GM18519 (cell line): ENCODE measurements around the gene ELANE.
"Not testable (repeated sequence)": the region's sequence is repeated elsewhere in the genome, so short reads cannot be mapped to it uniquely, and the experiment has no call there.

ENCODE experiments used
- ATAC-seq: cut with Tn5 transposase; IDR thresholded peaks from one replicate; pipeline ENCODE4 v1.9.1; 2021; ENCODE audit warnings: mild to moderate bottlenecking, moderate library complexity; ENCODE audit not compliant: unreplicated experiment, low FRiP score

The ELANE gene

DNA sequence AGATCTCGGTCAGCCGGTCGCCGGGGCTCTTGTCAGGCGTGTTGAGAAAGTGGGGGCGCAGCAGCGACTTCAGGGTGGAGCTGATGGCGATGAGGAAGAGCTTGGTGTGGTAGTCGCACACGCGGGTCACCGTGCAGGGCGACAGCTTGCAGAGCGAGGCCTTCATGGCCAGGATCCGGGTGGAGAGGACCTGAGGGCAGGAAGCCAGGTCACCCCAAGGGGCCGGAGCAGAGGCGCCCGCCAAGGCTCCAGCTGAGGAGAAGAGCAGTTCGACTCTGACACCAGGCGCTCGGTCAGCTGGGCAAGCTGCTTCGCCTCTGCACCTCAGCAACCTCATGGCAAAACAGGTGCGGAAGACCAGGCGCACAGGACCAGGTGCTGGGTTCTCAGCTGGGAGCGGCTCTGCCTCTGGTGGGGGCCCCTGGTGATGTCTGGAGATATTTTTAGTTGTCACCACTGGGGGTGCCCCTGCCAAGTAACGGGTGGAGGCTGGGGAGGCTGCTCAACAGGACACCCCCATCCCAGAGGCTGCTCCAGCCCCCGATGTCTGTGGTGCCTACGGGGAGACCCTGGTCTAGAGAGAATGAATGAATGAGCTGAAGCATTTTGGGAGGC, 23.3 kb downstream of the ELANE start:
- ATAC-seq = no peak

DNA sequence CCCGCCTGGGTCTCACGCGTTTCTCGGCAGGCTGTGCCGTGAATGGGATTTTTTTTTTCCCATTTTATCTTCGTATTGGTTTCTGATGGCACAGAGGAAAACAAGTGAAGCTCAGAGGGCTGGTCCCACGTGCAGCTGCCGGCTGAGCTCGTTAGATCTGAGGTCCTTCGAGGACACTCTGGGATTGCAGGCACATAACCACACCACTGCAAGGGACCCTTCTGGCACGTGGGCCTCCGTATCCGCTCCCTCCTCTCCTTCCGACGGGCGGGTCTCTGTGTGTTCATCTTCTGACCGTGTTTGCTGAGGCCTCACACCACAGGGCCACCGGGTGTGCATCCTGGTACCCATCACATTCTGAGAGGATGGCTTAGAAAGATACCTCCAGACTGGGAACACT, 24.0 kb downstream of the ELANE start:
- ATAC-seq = no peak

DNA sequence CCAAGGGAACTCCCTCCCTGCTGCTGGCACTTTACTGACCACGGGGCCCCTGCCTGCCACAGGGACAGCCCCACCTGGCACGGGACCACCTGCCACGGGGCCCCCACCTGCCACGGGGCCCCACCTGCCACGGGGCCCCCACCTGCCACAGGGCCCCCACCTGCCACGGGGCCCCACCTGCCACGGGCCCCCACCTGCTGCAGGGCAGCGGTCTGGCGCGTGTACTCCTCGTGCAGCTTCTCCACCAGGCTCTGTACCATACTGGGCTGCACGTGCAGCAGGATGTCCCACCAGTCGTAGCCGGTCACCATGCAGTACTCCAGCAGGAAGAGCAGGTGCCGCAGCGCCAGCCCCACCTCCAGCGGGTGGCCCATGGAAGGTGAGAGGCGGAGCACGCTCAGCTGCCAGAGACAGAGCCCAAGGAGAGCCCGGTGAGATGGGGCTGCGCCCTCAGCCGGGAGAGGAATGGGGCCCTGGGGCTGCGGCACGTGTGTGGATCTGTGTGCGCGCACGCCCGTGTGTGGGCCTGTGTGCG, 24.7 kb downstream of the ELANE start:
- no peak for ATAC-seq

DNA sequence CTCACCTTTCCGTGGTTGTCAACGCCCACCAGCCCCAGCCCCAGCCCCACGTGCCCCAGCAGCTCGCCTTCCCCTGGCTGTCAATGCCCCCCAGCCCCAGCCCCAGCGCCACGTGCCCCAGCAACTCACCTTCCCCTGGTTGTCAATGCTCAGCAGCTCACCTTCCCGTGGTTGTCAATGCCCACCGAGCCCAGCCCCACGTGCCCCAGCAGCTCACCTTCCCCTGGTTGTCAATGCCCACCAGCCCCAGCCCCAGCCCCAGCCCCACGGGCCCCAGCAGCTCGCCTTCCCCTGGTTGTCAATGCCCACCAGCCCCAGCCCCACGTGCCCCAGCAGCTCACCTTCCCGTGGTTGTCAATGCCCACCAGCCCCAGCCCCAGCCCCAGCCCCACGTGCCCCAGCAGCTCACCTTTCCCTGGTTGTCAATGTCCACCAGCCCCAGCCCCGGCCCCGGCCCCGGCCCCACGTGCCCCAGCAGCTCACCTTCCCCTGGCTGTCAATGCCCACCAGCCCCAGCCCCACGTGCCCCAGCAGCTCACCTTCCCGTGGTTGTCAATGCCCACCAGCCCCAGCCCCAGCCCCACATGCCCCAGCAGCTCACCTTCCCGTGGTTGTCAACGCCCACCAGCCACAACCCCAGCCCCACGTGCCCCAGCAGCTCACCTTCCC, 26.0 kb downstream of the ELANE start:
- not testable (repeated sequence) for ATAC-seq

DNA sequence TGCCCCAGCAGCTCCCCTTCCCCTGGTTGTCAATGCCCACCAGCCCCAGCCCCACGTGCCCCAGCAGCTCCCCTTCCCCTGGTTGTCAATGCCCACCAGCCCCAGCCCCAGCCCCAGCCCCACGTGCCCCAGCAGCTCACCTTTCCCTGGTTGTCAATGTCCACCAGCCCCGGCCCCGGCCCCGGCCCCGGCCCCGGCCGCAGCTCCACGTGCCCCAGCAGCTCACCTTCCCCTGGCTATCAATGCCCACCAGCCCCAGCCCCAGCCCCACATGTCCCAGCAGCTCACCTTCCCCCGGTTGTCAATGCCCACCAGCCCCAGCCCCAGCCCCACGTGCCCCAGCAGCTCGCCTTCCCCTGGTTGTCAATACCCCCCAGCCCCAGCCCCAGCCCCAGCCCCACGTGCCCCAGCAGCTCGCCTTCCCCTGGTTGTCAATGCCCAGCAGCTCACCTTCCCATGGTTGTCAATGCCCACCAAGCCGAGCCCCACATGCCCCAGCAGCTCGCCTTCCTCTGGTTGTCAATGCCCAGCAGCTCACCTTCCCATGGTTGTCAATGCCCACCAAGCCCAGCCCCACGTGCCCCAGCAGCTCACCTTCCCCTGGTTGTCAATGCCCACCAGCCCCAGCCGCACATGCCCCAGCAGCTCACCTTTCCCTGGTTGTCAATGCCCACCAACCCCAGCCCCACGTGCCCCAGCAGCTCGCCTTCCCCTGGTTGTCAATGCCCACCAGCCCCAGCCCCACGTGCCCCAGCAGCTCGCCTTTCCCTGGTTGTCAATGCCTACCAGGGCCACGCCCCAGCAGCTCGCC, 26.9 kb downstream of the ELANE start:
- ATAC-seq = not testable (repeated sequence)

DNA sequence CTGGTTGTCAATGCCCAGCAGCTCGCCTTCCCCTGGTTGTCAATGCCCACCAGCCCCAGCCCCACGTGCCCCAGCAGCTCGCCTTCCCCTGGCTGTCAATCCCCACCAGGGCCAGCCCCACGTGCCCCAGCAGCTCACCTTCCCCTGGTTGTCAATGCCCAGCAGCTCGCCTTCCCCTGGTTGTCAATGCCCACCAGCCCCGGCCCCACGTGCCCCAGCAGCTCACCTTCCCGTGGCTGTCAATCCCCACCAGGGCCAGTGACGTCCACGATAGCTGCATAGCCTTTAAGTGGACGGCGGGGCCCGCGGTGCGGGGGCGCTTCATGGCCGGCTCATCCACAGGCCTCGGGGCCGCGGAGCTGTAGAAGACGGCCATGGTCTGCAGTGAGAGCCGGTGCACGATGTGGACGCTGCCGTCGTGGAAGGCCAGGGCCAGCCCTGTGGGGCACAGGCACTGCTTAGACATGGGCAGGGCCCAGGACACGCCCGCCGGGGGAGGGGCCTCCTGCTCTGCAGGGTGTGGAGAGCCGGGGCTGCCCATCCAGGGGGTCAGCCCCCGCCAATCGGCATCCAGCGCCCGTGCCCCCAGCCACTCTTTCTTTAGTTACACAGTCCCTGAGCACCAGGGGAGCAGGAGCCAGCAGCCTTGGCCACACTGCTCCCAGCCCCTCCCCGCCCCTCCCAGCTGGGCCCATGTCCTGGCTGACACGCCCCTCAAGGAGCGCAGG, 27.8 kb downstream of the ELANE start:
- ATAC-seq = no peak

DNA sequence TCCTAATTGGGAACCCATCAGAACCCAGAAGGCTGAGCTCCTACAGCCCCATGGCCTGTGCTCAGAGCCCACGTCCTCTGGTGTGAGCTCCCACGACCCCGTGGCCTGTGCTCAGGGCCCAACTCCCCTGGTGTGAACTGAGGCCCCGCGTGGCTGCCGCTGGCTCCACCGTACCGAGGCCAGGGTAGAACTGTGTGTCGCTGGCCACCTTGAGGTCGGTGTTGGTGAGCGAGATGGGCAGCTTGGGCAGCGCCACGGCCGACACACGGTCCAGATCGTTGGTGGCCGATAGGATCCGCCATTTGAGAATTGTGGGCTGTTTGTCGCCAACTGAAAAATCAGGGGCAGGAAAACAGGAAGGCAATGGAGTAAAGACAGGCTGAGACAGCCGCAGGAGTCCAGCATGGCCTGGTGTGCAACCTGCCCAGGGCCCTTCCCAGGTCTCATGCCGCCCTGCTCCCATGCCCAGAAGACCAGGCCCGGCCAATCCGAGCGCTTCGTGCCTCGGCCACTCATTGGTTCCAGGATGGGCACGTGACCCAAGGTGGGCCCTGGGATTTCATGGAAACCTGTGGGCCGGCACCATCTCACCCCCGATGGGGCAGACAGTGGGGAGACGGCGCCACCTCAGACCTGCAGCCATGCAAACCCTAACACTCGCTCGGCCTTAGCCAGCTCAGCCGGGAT, 29.4 kb downstream of the ELANE start:
- ATAC-seq = no peak

DNA sequence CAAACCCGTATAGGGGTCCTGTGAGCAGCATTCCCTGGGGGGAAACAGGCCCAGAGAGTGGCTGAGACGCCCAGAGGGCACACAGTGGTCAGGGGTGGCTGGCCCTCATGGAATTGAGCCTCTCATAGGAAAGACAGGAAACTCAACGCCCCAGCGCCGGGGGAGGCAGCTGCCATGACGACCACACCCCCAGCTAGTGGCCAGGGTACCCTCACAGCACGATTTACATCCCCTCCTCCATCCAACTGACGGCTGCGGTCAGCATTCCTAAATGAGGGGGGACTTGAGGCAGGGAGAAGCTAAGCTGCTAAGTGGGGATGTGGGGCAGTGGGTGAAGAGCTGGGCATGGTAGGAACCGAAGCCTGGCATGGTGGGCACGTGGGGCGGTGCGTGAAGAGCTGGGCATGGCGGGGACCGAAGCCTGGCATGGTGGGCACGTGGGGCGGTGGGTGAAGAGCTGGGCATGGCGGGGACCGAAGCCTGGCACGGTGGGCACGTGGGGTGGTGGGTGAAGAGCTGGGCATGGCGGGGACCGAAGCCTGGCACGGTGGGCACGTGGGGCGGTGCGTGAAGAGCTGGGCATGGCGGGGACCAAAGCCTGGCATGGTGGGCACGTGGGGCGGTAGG, 30.9 kb downstream of the ELANE start:
- ATAC-seq = no peak

DNA sequence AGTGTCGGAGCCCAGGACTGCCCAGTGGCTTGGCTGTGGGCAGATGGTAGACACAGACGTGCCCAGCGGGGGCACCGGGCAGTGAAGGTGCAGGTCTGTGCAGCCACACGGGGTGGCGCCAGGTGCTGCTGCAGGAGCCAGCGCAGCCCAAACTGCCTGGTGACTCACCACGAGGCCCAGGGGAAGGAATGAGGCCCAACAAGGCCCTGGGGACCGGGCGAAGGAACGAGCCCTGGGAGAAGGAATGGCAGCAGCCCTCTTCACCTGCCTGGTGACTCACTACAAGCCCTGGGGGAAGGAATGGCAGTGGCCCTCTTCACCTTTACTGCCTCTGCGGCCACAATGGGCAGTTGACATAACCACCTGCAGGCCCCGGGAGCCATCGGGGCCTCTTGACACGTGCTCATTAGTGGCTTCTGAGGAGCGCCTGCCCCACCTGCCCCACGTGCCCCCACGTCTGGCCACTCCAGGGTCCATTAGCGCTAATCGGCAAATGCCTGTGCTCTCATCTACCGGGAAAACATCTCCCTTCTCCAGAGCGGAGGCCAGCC, 31.6 kb downstream of the ELANE start:
- no peak for ATAC-seq

DNA sequence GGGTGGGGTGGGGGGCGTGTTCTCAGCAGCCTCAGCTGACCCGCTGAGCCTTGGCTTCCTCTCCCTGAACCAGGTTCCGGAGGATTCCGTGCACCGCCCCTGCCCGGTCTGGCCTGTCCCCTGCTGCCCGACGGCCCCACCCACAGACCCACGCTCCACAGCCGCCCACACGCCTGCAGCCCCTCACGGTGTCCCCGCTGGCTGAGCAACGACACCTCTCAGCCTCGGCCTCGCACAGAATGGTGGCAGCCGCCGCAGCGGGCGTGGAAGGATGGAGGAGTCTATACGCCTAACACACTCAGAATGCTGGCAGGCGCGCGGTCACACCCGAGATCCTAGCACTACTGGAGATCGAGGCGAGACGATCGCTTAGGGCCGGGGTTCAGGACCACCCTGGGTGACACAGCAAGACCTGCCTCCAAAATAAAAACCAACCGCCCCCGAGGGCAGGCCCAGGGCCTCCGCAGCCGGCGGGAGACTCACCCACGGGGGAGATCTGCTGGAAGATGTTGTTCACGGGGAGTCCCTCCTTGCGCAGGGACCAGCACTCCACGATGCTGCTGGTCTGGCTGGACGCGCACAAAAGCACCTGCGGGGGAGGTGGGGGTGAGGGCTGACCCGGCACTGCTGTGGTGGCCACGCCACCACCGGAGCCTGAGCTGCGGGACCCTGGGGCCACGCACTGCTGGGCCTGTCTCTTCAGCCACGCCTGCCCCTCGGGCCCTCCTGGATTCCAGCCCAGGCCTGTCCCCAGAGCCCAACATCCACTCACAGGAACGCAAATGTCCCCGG, 32.5 kb downstream of the ELANE start:
- ATAC-seq = no peak

DNA sequence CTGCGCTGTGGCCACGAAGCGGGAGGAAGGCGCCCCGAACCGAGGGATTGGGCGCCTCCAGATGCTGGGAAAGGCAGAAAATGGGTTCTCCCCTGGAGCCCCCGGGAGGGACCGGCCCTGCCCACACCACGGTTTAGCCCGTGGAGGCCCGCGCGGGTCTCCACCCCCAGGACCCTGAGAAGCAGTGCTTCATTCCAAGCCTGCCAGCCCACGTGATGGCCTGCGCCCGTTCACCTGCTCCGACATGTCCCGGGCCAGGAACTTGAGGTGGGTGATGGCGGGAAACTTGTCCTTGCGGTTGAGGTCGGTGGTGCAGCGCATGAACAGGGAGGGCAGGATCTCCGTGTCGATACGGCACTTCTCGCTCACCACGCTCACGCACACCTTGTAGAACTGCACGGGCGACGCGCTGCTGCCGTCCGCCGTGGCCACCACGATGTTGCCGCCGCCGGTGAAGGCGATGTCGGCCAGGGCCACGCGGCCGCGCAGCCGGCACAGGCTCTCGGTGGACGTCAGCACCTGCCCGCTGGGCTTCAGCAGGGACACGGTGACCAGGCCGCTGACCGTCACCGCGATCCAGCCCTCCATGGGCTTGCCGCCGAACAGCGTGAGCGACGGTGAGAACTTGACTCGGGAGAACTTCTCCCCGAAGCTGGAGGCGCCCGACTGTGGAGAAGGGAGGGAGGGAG, 33.6 kb downstream of the ELANE start:
- ATAC-seq = no peak

DNA sequence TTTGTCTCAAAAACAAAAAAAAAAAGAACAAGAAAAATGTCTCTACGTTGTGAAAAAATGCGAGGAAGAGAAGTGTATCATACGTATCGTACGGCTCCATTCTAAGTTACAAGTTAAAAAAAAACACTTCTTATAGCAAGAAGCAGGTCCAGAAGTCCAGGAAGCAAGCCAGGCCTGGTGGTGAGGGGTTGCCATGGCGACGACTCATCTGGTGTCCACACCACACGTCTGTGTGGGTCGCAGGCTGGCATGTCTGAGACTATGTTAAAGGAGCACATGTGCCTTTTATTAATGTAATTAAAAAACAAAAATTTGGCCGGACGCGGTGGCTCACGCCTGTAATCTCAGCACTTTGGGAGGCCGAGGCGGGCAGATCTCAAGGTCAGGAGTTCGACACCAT, 35.0 kb downstream of the ELANE start:
- ATAC-seq = no peak

DNA sequence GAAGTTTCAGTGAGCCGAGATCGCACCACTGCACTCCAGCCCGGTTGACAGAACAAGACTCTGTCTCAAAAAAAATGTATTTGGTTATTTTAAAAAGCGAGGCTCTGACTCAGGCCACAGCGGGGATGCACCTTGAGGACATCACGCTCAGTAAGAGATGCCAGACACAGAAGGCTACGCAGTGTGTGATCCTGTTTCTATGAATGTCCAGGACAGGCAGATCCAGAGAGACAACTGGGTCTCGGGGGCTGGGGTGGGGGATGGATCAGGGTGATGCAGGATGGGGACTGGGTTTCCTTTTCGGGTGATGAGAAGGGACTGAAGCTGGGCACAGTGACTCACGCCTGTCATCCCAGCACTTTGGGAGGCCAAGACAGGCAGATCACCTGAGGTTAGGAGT, 35.5 kb downstream of the ELANE start:
- ATAC-seq = no peak

DNA sequence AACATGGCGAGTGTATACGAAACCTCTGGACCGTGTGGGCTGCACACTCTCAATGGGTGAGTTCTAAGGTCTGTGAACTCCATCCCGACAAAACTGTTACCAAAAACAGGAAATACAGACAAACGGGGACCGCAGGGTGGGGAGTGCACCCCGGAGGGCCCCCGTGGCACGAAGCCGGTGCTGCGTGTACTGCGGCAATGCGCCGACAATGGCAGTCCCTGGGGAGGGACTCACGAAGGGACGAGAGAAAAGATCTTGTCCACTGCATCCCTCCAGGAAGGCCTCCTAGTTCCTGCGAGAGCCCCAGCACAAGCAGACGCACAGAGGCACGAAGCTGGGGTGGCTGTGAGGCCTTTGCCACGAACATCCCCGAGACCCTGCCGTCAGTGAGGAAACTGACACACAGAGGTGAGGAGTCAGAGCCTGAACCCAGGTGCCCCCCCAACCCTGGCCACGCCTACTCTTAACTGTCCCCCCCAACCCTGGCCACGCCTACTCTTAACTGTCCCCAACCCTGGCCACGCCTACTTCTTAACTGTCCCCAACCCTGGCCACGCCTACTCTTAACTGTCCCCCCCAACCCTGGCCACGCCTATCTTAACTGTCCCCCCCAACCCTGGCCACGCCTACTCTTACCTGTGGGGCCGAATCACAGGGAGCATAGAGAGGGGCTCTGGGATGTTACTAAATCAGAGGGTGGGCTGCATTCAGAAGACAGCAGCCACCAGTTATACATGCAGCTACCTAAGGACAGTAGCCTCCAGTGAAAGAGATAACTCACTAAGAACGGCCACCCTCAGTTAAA, 36.7 kb downstream of the ELANE start:
- no peak for ATAC-seq

DNA sequence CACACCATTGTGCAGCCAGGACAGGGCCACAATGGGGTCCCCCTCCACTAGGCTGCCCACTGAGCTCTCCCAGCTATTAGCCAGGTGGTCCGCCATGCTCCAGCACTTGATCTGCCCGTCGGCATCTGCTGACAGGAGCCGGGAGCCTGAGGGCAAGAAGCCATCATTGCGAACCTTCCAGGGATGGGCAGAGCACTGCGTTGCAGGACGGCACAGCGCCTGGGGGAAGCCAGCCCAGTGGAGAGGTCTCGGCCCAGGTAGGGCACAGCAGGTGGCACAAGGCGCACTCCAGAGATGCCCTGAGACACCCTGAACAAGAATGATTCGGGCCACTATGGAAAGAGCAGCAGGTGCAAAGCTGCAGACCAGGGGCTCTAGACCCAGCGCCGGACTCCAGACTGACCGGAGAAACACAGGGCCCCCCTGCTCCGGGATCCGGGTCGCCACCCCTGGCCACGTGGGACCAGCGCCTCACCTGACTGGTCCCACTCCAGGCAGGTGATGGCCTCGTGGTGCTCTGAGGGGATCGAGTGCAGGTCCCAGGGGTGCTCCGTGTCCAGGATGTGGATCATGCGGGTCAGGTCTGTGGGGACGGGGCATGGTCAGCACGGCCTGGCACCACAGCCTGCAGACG, 37.7 kb downstream of the ELANE start:
- no peak for ATAC-seq

DNA sequence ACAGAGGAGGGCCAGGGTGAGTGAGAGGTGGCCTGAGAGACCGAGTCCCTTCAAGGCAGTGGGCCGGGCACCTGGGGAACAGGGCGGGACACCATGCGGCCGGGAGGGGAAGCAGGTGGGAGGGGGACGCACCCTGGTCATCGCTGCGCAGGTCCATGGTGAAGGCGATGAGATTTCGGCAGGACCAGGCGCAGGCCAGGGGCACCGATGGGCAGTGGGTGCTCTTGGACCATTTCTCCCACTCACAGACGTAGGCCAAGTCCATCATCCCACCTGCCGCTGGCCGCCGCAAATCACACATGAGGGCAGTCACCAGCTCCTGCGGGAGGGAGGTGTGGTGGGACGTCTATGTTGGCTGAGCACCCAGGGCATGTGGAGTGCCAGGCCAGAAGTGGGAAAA, 38.7 kb downstream of the ELANE start:
- no peak for ATAC-seq
